ENCODE measurements around the gene ADAD2. TPM values are rescaled to one million over a fixed set of nuclear protein-coding genes. Genes with fewer than 3 reads are reported as not detected.

ADAD2 gene
- total and polyA plus RNA-seq, 2 donors (not counting 3 experiments of a cell fraction or from before 2014, with no cell fraction given): 0.04 TPM; not detected in 1

DNA sequence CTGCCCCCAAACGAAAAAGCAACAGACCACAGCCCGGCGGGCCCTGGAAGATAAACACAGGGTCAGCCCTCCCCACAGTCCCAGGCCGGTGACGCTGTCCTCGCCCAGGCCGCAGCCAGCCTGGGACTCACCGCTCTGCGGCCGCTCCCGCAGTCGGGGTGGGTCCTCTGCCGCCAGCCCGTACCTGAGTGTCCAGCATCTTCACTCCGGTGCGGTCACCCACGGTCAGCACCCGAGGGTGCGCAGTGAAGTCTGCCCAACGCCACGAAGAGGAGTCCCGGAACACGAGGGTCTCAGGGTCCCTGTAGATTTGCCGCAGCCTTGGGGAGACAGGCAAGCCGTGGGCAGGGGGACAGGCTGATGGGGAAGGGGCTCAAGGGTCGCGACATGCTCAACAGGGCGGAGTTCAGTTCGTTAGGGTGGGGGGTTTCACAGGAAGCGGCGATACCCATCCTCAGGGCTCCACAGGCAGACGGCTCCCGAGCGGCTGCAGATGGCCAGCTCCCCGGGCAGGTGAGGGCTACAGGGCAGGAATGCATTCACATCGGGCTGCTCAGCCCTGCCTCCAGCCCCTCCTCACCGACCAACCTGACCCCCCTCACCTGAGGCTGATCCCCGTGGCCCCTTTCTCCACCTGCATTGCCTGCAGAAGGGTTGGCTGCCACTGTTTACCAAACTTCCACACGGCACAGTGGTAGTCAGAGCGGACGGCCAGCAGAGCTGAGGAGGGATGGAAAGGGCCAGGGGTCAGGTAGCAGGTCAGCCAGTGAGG lies 9.6 kb upstream of the ADAD2 start:
- intact Hi-C loops (cut with micrococcal nuclease): no loop called here
- H3K79me2 ChIP-seq (ENCODE audit: control insufficient read depth, insufficient read depth, low read length): peaks cover 19% of the 10 kb centered on the region
- H3K4me2 ChIP-seq (ENCODE audit: insufficient read depth, low read length): no peak overlapping the region
- no peak overlapping the region for H2AFZ ChIP-seq (ENCODE audit: low read depth, low read length)
- H3K9ac ChIP-seq (replicated peaks; ENCODE audit: extremely low read depth, insufficient read depth, low read length): no peak overlapping the region
- H3K27ac ChIP-seq (ENCODE audit: insufficient read depth, low read depth, low read length): no peak overlapping the region
- ChIA-PET POLR2A (no interaction called here), CTCF (no interaction called here)
- DNase-seq (ENCODE audit: low read depth, low spot score) (no peak), FAIRE-seq (no peak)
- peaks cover 34% of the 10 kb centered on the region for H3K4me1 ChIP-seq (ENCODE audit: control insufficient read depth, extremely low read depth, insufficient read depth, low read length)
- no peaks in the 10 kb centered on the region for H3K27me3 ChIP-seq (ENCODE audit: control insufficient read depth in 2 of 2, insufficient read depth in 2 of 2, low read length in 2 of 2)
- H3K4me3 ChIP-seq (replicated peaks in 1 of 3; ENCODE audit: insufficient read depth in 1 of 3, low read depth in 1 of 3, low read length in 3 of 3): no peak overlapping the region
- H3K36me3 ChIP-seq (ENCODE audit: control insufficient read depth in 2 of 2, extremely low read depth in 1 of 2, insufficient read depth in 2 of 2, low read length in 2 of 2): peaks cover 6 to 44% of the 10 kb centered on the region in 2 experiments
- no peaks in the 10 kb centered on the region for H4K20me1 ChIP-seq (replicated peaks; ENCODE audit: control insufficient read depth, extremely low read depth, insufficient read depth, low read length)
- BruUV-seq (replicated peaks): no TSS peak
- TF ChIP-seq MYC (IDR thresholded peaks at IDR 0.05; ENCODE audit: low read depth, low read length) (no peak), POLR2A (IDR thresholded peaks at IDR 0.05; ENCODE audit: low read depth, low read length) (no peak), JUN (IDR thresholded peaks at IDR 0.05; ENCODE audit: borderline replicate concordance, insufficient read depth, insufficient read length, low read depth) (no peak), GATA2 (IDR thresholded peaks at IDR 0.05; ENCODE audit: insufficient read depth, insufficient read length, low read depth, low read length) (no peak), MAX (IDR thresholded peaks at IDR 0.05; ENCODE audit: insufficient read depth, insufficient read length) (no peak), POLR2AphosphoS5 (IDR thresholded peaks at IDR 0.05; ENCODE audit: insufficient read depth, low read depth, low read length) (no peak), FOS (IDR thresholded peaks at IDR 0.05; ENCODE audit: borderline replicate concordance, insufficient read depth, low read length) (no peak)
- TF ChIP-seq, protein P1, sequence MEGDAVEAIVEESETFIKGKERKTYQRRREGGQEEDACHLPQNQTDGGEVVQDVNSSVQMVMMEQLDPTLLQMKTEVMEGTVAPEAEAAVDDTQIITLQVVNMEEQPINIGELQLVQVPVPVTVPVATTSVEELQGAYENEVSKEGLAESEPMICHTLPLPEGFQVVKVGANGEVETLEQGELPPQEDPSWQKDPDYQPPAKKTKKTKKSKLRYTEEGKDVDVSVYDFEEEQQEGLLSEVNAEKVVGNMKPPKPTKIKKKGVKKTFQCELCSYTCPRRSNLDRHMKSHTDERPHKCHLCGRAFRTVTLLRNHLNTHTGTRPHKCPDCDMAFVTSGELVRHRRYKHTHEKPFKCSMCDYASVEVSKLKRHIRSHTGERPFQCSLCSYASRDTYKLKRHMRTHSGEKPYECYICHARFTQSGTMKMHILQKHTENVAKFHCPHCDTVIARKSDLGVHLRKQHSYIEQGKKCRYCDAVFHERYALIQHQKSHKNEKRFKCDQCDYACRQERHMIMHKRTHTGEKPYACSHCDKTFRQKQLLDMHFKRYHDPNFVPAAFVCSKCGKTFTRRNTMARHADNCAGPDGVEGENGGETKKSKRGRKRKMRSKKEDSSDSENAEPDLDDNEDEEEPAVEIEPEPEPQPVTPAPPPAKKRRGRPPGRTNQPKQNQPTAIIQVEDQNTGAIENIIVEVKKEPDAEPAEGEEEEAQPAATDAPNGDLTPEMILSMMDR (IDR thresholded peaks at IDR 0.05; ENCODE audit: extremely low read depth in 1 of 2, insufficient read depth in 1 of 2, low read depth in 1 of 2, low read length in 2 of 2): no peak
- dilution Hi-C loops (cut with MboI; ENCODE audit: extremely low pct_ligation_motif_present, low sequenced_read_pairs): no loop called here
- no peaks in the 10 kb centered on the region for H3K9me1 ChIP-seq (replicated peaks; ENCODE audit: control insufficient read depth, extremely low read depth, insufficient read depth, low read length)
- no peaks in the 10 kb centered on the region for H3K9me3 ChIP-seq (replicated peaks; ENCODE audit: control insufficient read depth, insufficient read depth, low read length)
